ENCODE results near the gene SRP68. TPM values are rescaled to one million over a fixed set of nuclear protein-coding genes. Genes with fewer than 3 reads are reported as not detected.

SRP68 gene
- total RNA-seq, 2 experiments from 2014 or later: 106 to 108 TPM

DNA sequence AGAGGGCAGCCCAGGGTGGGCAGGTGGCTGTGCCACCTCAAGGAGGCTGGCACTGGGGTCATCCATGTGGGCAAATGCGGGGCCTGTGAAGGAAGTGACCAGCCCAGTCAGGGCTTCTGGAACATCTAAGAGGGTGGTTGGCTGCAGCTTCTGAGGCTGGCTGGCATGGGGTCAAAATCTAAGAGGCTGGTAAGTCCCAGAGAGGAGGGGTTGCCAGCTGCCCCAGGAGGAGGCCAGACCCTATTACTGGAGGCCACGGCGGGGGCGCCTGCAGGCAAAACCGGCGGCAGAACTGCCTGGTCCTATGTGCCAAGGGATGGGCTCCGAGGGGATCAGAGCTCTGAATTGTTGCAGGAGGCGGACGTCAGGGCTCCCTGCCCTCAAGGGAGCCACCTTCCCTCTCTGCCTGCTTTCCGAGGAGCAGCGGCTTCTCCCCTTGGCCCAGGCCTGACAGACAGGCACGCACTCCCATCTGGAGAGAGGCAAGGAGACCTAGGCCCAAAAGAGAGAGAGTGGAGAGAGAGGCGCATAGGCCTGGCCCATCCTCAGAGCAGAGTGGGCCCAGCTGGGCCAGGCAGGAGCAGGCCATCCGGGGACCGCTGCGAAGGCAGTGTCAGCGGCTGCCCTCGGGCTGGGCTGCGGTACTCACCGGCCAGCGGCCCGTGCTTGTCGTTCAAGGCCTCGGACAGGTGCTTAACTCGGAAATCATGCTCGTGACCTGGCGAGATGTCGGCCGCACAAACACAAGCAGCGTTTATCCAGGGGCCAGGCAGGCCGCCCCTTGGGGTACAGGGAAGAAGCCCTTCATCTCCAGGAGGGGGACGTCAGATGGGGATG is 17.6 kb upstream of the SRP68 start:
- DNase-seq (peak in 1 of 14 experiments; percentile 11), ATAC-seq (ENCODE audit: poor library complexity) (no peak)
- no peaks in the 10 kb centered on the region for H3K9me3 Mint-ChIP-seq
- TF ChIP-seq, protein P1, sequence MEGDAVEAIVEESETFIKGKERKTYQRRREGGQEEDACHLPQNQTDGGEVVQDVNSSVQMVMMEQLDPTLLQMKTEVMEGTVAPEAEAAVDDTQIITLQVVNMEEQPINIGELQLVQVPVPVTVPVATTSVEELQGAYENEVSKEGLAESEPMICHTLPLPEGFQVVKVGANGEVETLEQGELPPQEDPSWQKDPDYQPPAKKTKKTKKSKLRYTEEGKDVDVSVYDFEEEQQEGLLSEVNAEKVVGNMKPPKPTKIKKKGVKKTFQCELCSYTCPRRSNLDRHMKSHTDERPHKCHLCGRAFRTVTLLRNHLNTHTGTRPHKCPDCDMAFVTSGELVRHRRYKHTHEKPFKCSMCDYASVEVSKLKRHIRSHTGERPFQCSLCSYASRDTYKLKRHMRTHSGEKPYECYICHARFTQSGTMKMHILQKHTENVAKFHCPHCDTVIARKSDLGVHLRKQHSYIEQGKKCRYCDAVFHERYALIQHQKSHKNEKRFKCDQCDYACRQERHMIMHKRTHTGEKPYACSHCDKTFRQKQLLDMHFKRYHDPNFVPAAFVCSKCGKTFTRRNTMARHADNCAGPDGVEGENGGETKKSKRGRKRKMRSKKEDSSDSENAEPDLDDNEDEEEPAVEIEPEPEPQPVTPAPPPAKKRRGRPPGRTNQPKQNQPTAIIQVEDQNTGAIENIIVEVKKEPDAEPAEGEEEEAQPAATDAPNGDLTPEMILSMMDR (IDR thresholded peaks at IDR 0.05): no peak
- Histone ChIP-seq H3K4me3 (ENCODE audit: low read length) (no peak overlapping the region), H3K27me3 (ENCODE audit: control insufficient read depth in 1 of 2, insufficient read depth in 2 of 2, low read length in 2 of 2) (no peaks in the 10 kb centered on the region), H3K27ac (ENCODE audit: low read depth in 1 of 2, low read length in 2 of 2) (no peak overlapping the region), H3K36me3 (ENCODE audit: insufficient read depth, low read length) (peaks cover 98% of the 10 kb centered on the region), H3K9me3 (ENCODE audit: control insufficient read depth in 1 of 2, insufficient read depth in 1 of 2, low read length in 2 of 2) (no peaks in the 10 kb centered on the region), H3K4me1 (ENCODE audit: insufficient read depth, low read length) (peaks cover 12% of the 10 kb centered on the region)
- no peaks in the 10 kb centered on the region for H3K27me3 Mint-ChIP-seq
- intact Hi-C loops (cut with DNase I, micrococcal nuclease): no loop called here
- H3K27ac Mint-ChIP-seq: no peak overlapping the region
- no peak overlapping the region for H3K4me3 Mint-ChIP-seq
- ChIA-PET CTCF (no interaction called here), POLR2A (interaction anchor here (0.9 to 1.4 kb wide), 2 partner anchors 11 to 13 kb away, joined by 3 to 4 read pairs; partner anchors contain the start of gene ZACN)
- peaks cover 92% of the 10 kb centered on the region for H3K36me3 Mint-ChIP-seq (ENCODE audit: low read depth)
- H3K4me1 Mint-ChIP-seq (ENCODE audit: low read depth): peaks cover 5% of the 10 kb centered on the region

DNA sequence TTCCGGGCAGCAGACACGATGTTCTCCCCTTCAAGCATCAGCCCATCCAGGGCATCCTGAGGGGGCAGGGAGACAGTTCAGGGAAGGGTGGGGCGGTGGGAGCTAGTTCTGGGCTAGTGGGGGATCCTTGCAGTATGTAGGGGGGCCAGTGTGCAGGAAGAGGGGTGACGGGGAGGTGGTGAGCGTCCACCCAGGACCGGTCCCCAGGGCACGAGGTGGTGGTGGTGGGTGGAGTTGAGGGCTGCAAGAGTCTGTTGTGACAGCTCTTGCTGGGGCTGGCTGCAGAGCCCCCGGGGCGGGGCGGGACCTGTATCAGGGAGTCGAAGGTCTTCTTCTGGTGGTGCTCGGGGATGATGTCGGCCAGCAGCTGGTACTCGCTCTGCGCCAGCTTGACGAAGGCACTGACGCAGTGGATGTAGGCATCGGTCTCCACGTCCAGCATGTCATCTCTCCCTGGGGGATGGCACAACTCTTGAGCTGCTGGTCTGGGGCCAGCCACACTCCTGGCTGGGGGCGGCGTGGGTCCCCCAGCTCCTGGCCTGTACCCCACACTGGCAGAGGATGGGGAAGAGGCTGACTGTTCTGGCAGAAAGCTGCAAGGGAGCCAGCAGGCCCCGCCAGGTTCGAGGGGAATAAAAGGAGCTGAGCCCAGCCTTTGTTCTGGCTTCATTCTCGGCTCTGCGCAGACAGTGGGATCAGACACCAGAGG is 16.7 kb upstream of the SRP68 start:
- Histone ChIP-seq H3K36me3 (ENCODE audit: insufficient read depth, low read length) (peaks cover 98% of the 10 kb centered on the region), H3K27me3 (ENCODE audit: control insufficient read depth in 1 of 2, insufficient read depth in 2 of 2, low read length in 2 of 2) (no peaks in the 10 kb centered on the region), H3K4me1 (ENCODE audit: insufficient read depth, low read length) (peaks cover 12% of the 10 kb centered on the region), H3K9me3 (ENCODE audit: control insufficient read depth in 1 of 2, insufficient read depth in 1 of 2, low read length in 2 of 2) (no peaks in the 10 kb centered on the region), H3K4me3 (ENCODE audit: low read length) (no peak overlapping the region), H3K27ac (ENCODE audit: low read depth in 1 of 2, low read length in 2 of 2) (no peak overlapping the region)
- POLR2A ChIA-PET: interaction anchor here (0.9 kb wide), 1 partner anchor 12 kb away, joined by 3 read pairs; no protein-coding TSS in a partner anchor
- Mint-ChIP-seq H3K9me3 (no peaks in the 10 kb centered on the region), H3K4me1 (ENCODE audit: low read depth) (peaks cover 5% of the 10 kb centered on the region), H3K36me3 (ENCODE audit: low read depth) (peaks cover 92% of the 10 kb centered on the region), H3K27ac (no peak overlapping the region), H3K4me3 (no peak overlapping the region), H3K27me3 (no peaks in the 10 kb centered on the region)
- DNase-seq (peak in 1 of 14 experiments; percentile 16), ATAC-seq (ENCODE audit: poor library complexity) (no peak)
- intact Hi-C loops (cut with DNase I, micrococcal nuclease): no loop called here
- CTCF ChIA-PET: no interaction called here
- TF ChIP-seq, protein P1 (IDR thresholded peaks at IDR 0.05): no peak

DNA sequence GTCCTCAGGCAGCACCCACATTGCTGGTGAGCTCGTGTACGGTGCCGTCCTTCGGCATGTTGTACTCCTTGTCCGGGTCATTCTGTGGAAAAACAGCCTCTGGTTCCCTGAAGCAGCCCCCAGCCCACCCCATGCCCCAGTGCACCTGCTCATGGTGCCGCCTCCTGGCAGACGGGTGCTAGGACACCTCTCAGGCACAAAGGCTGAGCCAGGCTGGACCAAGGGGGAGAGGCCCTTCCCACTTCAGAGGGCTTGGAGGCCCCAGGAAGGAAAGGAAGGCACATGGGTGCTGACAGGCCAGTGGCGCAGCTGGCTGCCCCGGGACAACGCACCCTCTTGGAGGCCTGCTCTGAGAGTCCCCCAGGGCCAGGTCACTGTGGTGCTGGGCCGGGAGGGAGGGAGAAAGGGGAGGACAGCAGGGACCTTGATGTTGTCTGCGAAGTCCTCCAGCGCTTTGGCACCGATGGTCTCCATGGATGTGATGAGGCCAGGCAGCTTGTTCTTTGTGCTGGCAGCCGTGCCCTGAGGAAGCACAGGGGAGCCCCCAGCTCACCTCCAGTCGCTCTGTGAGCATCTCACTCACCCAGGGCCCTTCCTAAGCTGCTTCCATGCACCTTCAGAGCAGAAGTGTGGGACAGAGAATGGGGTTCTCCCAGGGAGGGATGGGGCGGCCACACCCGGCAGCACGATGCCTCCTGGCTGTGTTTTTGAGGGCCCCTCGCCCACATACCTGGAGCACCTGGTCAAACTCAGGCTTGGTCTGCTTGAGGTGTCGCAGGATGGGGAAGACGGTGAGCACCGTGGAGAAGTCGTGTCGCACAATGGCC is 15.9 kb upstream of the SRP68 start:
- intact Hi-C loops (cut with DNase I, micrococcal nuclease): no loop called here
- ChIA-PET POLR2A (no interaction called here), CTCF (no interaction called here)
- H3K9me3 Mint-ChIP-seq: no peaks in the 10 kb centered on the region
- H3K4me1 Mint-ChIP-seq (ENCODE audit: low read depth): peaks cover 5% of the 10 kb centered on the region
- Histone ChIP-seq H3K4me3 (ENCODE audit: low read length) (no peak overlapping the region), H3K27me3 (ENCODE audit: control insufficient read depth in 1 of 2, insufficient read depth in 2 of 2, low read length in 2 of 2) (no peaks in the 10 kb centered on the region), H3K27ac (ENCODE audit: low read depth in 1 of 2, low read length in 2 of 2) (no peak overlapping the region), H3K36me3 (ENCODE audit: insufficient read depth, low read length) (peaks cover 98% of the 10 kb centered on the region), H3K9me3 (ENCODE audit: control insufficient read depth in 1 of 2, insufficient read depth in 1 of 2, low read length in 2 of 2) (no peaks in the 10 kb centered on the region), H3K4me1 (ENCODE audit: insufficient read depth, low read length) (peaks cover 12% of the 10 kb centered on the region)
- H3K36me3 Mint-ChIP-seq (ENCODE audit: low read depth): peaks cover 85% of the 10 kb centered on the region
- H3K27ac Mint-ChIP-seq: no peak overlapping the region
- H3K27me3 Mint-ChIP-seq: no peaks in the 10 kb centered on the region
- TF ChIP-seq, protein P1 (IDR thresholded peaks at IDR 0.05): no peak
- DNase-seq: peak in 1 of 14 experiments; percentile 14
- no peak for ATAC-seq (ENCODE audit: poor library complexity)
- H3K4me3 Mint-ChIP-seq: no peak overlapping the region
